ENCODE data around the gene ZNF277.

Gene ZNF277

GRCh38 chr7:112205343-112206237 lies 905 bp upstream of the ZNF277 start:
- peak; percentile 12 for ATAC-seq (ENCODE audit: low read depth)
- Histone ChIP-seq H3K9me3 (ENCODE audit: severe bottlenecking) (no peaks in the 10 kb centered on the region), H3K4me1 (ENCODE audit: insufficient read depth, poor library complexity, severe bottlenecking) (peaks cover 26% of the 10 kb centered on the region), H3K27ac (ENCODE audit: poor library complexity, severe bottlenecking) (peak overlapping the region; percentile 81), H3K36me3 (ENCODE audit: low read depth) (no peaks in the 10 kb centered on the region), H3K4me3 (ENCODE audit: severe bottlenecking) (peak overlapping the region; percentile 77), H3K27me3 (ENCODE audit: insufficient read depth, poor library complexity, severe bottlenecking) (no peaks in the 10 kb centered on the region)
- TF ChIP-seq CTCF (IDR thresholded peaks at IDR 0.05; ENCODE audit: poor library complexity, severe bottlenecking), result peak; percentile 22
- no peak for DNase-seq (ENCODE audit: low spot score)

GRCh38 chr7:112206991-112207592 lies 597 bp downstream of the ZNF277 start:
- Histone ChIP-seq H3K4me1 (ENCODE audit: insufficient read depth, poor library complexity, severe bottlenecking) (peaks cover 14% of the 10 kb centered on the region), H3K4me3 (ENCODE audit: severe bottlenecking) (peak overlapping the region; percentile 77), H3K27ac (ENCODE audit: poor library complexity, severe bottlenecking) (peak overlapping the region; percentile 24), H3K36me3 (ENCODE audit: low read depth) (no peaks in the 10 kb centered on the region; the same call in 1 of the 2 replicates), H3K27me3 (ENCODE audit: insufficient read depth, poor library complexity, severe bottlenecking) (no peaks in the 10 kb centered on the region), H3K9me3 (ENCODE audit: severe bottlenecking) (no peaks in the 10 kb centered on the region)
- DNase-seq (ENCODE audit: low spot score), result no peak
- TF ChIP-seq CTCF (IDR thresholded peaks at IDR 0.05; ENCODE audit: poor library complexity, severe bottlenecking), result no peak
- no peak for ATAC-seq (ENCODE audit: low read depth)

- Histone ChIP-seq H3K27ac (ENCODE audit: poor library complexity, severe bottlenecking) (peak overlapping the region; percentile 24), H3K4me1 (ENCODE audit: insufficient read depth, poor library complexity, severe bottlenecking) (peaks cover 8% of the 10 kb centered on the region), H3K36me3 (ENCODE audit: low read depth) (no peaks in the 10 kb centered on the region; the same call in 1 of the 2 replicates), H3K4me3 (ENCODE audit: severe bottlenecking) (peak overlapping the region; percentile 77), H3K9me3 (ENCODE audit: severe bottlenecking) (no peaks in the 10 kb centered on the region), H3K27me3 (ENCODE audit: insufficient read depth, poor library complexity, severe bottlenecking) (no peaks in the 10 kb centered on the region)
- no peak for ATAC-seq (ENCODE audit: low read depth)
- no peak for DNase-seq (ENCODE audit: low spot score)
- no peak for TF ChIP-seq CTCF (IDR thresholded peaks at IDR 0.05; ENCODE audit: poor library complexity, severe bottlenecking)
Measured at GRCh38 chr7:112207765-112208164, 1.3 kb downstream of the ZNF277 start.

GRCh38 chr7:112211348-112211907 lies 4.9 kb downstream of the ZNF277 start:
- H3K27me3 ChIP-seq (ENCODE audit: insufficient read depth, poor library complexity, severe bottlenecking), result no peaks in the 10 kb centered on the region
- no peaks in the 10 kb centered on the region for H3K9me3 ChIP-seq (ENCODE audit: severe bottlenecking)
- DNase-seq (ENCODE audit: low spot score) (no peak), ATAC-seq (ENCODE audit: low read depth) (no peak)
- TF ChIP-seq CTCF (IDR thresholded peaks at IDR 0.05; ENCODE audit: poor library complexity, severe bottlenecking), result no peak
- H3K4me3 ChIP-seq (ENCODE audit: severe bottlenecking), result no peak overlapping the region
- no peaks in the 10 kb centered on the region for H3K4me1 ChIP-seq (ENCODE audit: insufficient read depth, poor library complexity, severe bottlenecking)
- H3K27ac ChIP-seq (ENCODE audit: poor library complexity, severe bottlenecking), result no peak overlapping the region
- no peaks in the 10 kb centered on the region; the same call in 1 of the 2 replicates for H3K36me3 ChIP-seq (ENCODE audit: low read depth)
